Measurements from ENCODE around the gene IDH2.

GRCh38 chr15:90103701-90104329, 1.5 kb upstream of the IDH2 start:
- no peak for TF ChIP-seq CTCF (IDR thresholded peaks at IDR 0.05; ENCODE audit: low read depth, low read length)
- no peak for TF ChIP-seq MAX (IDR thresholded peaks at IDR 0.05; ENCODE audit: low read depth, low read length)
- TF ChIP-seq POLR2A (IDR thresholded peaks at IDR 0.05; ENCODE audit: extremely low read depth, insufficient read length) = no peak
- no peak for TF ChIP-seq MYC (IDR thresholded peaks at IDR 0.05; ENCODE audit: low read depth, low read length)

Data from NB4 (cell line).